ENCODE measurements around the gene SCO2.

The SCO2 gene

DNA sequence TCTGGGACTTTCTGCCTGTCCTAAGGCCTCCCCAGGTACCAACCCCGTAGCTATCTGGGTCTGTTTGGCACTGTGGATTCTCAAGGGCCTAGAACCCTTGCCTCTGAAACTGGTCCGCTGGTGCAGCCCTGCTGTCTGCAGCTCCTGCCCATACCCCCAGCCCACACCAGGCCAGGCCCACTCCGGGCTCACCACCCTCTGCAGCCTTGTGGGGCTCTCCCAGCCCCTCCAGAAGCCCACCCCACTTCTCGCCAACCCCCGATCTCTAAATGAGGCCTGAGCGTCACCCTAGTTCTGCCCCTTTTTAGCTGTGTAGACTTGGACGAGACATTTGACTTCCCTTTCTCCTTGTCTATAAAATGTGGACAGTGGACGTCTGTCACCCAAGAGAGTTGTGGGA lies 25.0 kb upstream of the SCO2 start:
- TF ChIP-seq, protein P1, sequence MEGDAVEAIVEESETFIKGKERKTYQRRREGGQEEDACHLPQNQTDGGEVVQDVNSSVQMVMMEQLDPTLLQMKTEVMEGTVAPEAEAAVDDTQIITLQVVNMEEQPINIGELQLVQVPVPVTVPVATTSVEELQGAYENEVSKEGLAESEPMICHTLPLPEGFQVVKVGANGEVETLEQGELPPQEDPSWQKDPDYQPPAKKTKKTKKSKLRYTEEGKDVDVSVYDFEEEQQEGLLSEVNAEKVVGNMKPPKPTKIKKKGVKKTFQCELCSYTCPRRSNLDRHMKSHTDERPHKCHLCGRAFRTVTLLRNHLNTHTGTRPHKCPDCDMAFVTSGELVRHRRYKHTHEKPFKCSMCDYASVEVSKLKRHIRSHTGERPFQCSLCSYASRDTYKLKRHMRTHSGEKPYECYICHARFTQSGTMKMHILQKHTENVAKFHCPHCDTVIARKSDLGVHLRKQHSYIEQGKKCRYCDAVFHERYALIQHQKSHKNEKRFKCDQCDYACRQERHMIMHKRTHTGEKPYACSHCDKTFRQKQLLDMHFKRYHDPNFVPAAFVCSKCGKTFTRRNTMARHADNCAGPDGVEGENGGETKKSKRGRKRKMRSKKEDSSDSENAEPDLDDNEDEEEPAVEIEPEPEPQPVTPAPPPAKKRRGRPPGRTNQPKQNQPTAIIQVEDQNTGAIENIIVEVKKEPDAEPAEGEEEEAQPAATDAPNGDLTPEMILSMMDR (IDR thresholded peaks at IDR 0.05; ENCODE audit: low read depth, low read length), result no peak
- DNase-seq (ENCODE audit: extremely low read depth, low read depth), result no peak

DNA sequence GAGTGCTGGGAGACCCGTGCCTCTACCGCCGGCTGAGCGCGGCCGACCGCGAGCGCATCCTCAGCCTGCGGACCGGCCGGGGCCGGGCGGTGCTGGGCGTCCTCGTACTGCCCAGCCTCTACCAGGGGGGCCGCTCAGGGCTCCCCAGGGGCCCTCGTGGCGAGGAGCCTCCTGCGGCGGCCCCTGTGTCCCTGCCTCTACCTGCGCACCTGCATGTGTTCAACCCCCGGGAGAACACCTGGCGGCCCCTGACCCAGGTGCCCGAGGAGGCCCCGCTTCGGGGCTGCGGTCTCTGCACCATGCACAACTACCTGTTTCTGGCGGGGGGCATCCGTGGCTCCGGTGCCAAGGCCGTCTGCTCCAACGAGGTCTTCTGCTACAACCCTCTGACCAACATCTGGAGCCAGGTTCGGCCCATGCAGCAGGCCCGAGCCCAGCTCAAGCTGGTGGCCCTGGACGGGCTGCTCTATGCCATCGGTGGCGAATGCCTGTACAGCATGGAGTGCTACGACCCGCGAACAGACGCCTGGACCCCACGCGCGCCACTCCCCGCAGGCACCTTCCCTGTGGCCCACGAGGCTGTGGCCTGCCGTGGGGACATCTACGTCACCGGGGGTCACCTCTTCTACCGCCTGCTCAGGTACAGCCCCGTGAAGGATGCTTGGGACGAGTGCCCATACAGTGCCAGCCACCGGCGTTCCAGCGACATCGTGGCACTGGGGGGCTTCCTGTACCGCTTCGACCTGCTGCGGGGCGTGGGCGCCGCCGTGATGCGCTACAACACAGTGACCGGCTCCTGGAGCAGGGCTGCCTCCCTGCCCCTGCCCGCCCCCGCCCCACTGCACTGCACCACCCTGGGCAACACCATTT lies 23.8 kb upstream of the SCO2 start:
- TF ChIP-seq, protein P1 (IDR thresholded peaks at IDR 0.05; ENCODE audit: low read depth, low read length), result no peak
- no peak for DNase-seq (ENCODE audit: extremely low read depth, low read depth)

DNA sequence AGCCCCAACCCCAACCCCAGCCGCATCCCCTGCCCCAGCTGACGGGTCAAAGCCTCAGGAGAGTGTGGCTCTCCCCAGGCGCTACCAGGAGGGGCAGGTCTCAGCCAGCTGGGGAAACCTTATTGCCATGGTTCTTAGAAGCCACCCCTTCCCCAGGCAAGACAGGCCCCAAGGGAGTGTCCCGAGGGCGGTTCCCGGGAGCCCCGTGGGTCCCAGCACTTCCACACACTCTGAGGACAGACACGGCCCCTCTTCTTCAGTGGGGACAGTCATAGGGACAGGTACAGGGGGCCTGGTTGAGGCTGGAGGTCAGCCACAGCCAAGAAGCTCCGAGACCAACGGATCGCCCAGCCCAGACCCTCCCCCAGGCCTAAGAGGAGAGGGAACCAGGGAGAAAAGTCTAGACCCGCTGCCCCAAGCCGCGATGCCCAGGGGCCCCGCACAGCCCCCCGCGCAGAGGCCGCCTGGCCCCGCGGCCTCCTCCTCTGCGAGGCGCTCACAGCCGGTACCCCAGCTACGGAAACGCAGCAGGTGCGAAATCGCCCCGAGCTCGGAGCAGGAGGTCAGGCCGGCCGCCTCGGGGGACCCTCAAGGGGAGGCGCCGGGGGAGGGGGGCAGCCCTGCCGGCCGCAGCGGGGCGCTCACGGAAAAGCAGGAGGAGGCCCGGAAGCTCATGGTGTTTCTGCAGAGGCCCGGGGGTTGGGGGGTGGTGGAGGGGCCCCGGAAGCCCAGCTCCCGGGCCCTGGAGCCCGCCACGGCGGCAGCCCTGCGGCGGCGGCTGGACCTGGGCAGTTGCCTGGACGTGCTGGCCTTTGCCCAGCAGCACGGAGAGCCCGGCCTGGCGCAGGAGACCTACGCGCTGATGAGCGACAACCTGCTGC lies 22.9 kb upstream of the SCO2 start:
- TF ChIP-seq, protein P1 (IDR thresholded peaks at IDR 0.05; ENCODE audit: low read depth, low read length), result no peak
- DNase-seq (ENCODE audit: extremely low read depth, low read depth), result no peak

DNA sequence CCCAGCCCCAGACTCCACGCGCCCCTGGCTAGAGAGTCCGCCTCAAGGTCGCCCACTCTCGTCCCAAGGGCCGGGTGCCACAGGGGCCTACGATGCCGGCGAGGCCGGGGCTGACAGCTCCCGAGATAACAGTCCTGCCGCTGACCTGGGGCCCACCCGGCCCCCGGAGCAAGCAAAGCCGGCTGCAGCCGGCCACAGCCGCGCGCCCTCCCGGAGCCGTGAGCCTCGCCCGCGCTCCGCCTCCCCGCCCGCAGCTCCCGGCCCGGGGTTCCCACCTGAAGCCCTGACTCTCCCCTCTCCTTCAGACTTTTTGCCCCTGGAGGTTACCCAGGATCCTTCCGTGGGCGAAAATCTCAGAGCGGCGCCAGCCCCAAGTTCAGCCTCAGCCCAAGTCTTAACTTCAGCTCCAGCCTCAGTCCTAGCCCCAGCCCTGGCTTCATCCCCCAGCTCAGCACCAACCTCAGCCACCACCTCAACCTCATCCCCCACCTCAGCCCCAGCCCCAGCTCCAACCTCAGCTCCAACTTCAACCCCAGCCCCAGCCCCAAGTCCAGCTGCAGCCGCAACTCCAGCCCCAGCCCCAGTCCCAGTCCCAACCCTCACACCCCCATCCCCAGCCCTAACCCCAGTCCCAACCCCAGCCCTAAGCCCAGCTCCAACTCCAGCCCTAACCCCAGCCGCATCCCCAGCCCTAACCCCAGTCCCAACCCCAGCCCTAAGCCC lies 22.0 kb upstream of the SCO2 start:
- TF ChIP-seq, protein P1 (IDR thresholded peaks at IDR 0.05; ENCODE audit: low read depth, low read length), result no peak
- DNase-seq (ENCODE audit: extremely low read depth, low read depth), result no peak

DNA sequence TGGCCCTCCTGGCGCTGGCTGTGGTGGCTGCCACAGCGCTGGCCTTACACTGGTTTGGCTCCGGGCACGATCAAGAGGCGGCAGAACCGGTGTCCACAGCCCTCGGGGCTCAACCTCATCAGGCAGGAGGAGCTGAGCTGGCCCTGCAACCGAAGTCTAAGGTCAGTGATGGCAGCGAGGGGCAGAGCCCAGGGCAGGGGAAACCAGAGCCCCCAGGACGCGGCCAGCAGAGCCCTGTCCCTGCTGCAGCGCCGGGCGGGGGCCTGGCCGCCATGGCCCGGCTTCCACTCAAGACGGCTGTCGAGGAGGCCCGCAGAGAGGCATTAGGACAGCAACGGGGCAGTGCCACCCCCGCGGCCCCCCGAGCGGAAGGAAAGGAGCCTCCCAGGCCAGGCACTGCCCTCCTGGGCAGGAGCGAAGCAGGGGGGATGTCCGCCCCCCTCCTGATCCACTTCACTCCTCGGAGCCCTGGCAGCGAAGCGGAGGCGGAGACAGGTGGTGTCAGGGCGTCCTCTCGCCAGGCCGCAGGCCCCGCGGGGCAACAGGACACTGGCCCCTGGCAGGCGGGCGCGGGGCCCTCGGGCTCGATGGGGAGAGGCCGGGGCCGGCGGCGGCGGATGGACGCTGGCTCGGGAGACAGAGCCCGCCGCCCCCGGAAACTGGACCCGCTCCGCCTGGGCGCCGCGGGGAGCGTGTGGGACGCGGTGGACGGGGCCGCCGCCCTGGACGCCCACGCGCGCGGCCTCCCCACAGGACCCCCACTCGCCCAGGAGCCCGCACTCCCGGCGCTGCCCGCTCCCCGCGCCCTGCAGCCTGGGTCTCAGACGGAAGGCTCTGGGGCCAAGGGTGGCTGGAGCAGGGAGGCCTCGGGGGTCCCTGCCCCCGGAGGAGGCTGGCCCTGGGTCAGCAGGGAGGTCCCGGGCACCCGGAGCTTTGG lies 21.2 kb upstream of the SCO2 start:
- TF ChIP-seq, protein P1 (IDR thresholded peaks at IDR 0.05; ENCODE audit: low read depth, low read length), result no peak
- DNase-seq (ENCODE audit: extremely low read depth, low read depth), result no peak

DNA sequence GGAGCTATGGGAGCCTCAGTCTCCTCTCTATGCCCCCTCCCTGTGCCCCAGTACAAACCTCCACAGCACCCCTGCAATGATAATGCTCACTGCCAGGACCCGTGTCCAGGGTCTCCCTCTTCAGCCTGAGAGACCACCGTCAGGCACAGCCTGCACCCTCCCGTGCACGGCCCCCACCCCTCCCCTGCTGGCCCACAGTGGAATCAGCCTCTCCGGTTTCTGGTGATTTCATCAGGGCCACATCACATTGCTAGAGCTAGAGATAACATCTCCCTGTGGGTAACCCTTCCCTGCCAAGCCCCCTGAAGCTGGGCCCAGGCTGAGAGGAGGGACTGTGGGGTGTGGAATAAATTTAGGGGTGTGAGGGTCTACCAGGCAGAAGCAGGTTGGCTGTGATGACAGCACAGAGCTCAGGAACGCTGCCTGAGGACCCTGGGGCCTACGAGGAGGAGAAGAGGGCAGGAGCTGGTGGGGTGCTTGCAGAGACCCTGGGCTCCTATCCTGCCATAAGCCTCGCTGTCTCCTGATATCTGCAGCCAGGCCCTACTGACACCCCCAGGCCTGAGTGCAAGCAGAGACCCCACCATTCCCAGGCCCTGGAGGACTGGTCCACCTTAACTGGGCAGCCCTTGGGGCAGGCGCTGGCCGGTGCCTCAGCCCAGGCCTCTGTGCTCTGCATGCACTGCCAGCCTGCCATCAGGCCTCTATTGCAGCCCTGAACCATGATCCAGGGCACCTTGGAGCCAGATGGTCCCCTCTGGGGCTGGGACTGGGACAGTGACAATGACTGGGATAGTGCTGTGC lies 20.3 kb upstream of the SCO2 start, which contains the start of gene KLHDC7B:
TSS of gene KLHDC7B (plus strand) at position 378 of the 804 bp plus-strand sequence. CDS start at position 723, 345 bp downstream.
- TF ChIP-seq, protein P1 (IDR thresholded peaks at IDR 0.05; ENCODE audit: low read depth, low read length), result no peak; the same call in none of the 2 replicates
- DNase-seq (ENCODE audit: extremely low read depth, low read depth), result no peak

All from AG09319 (cell line).